PC-9 (cell line): Measurements from ENCODE around the gene PLA2G15. TPM values are rescaled to one million over a fixed set of nuclear protein-coding genes. Genes with fewer than 3 reads are reported as not detected.

ENCODE experiments used
- BruUV-seq: library from RNA; stranded (reverse); fragments of 400-500 nt; replicated peaks from 2 replicates; lab custom pipeline; 2021; lab: Mats Ljungman, UMichigan
- CTCF ChIA-PET: fragments of 300-600 bp; sonication (Branson Sonifier 250); formaldehyde crosslinking; loops from one replicate; lab custom pipeline; 2022; ENCODE audit warnings: antibody characterized with exemption; lab: Charles Lee
- POLR2A ChIA-PET: fragments of 300-600 bp; sonication (Branson Sonifier 250); formaldehyde crosslinking; loops from one replicate; lab custom pipeline; 2022; ENCODE audit warnings: antibody characterized with exemption; ENCODE audit not compliant: unreplicated experiment; lab: Charles Lee
- DNase-seq, 2 experiments: peaks; one replicate each; pipeline versions ENCODE4 v3.0.0 to v3.0.0-alpha.2; 2015 to 2022; ENCODE audit warnings: mixed read lengths in 1 of 2
- H2AFZ ChIP-seq: fragments of 200-600 bp; sonication (generic); 2 replicates; pipeline ENCODE4 v1.8.1; 2017; ENCODE audit warnings: antibody characterized with exemption
- H3F3A ChIP-seq: fragments of 200-600 bp; sonication (generic); 2 replicates; pipeline ENCODE4 v1.8.1; 2017; ENCODE audit warnings: antibody characterized with exemption, mild to moderate bottlenecking, low read depth; ENCODE audit not compliant: insufficient read depth
- H3K27ac ChIP-seq: fragments of 200-600 bp; sonication (generic); 2 replicates; pipeline ENCODE4 v1.6.1; 2016; ENCODE audit warnings: mixed run types
- H3K27me3 ChIP-seq: fragments of 200-600 bp; sonication (generic); 2 replicates; pipeline ENCODE4 v1.6.1; 2016; ENCODE audit warnings: low read depth, mixed run types; ENCODE audit not compliant: insufficient read depth
- H3K36me3 ChIP-seq: fragments of 200-600 bp; sonication (generic); 2 replicates; pipeline ENCODE4 v1.6.1; 2016; ENCODE audit warnings: low read depth, mixed run types
- H3K4me1 ChIP-seq: fragments of 200-600 bp; sonication (generic); replicated peaks from 2 replicates; pipeline ENCODE4 v1.6.1; 2016; ENCODE audit warnings: mixed run types; ENCODE audit not compliant: insufficient read depth
- H3K4me2 ChIP-seq: fragments of 200-600 bp; sonication (generic); 2 replicates; pipeline ENCODE4 v1.6.1; 2017; ENCODE audit warnings: mixed run types
- H3K4me3 ChIP-seq: fragments of 200-600 bp; sonication (generic); 2 replicates; pipeline ENCODE4 v1.6.1; 2016; ENCODE audit warnings: mixed run types
- H3K79me2 ChIP-seq: fragments of 200-600 bp; sonication (generic); 2 replicates; pipeline ENCODE4 v1.6.1; 2017; ENCODE audit warnings: low read depth, mixed run types
- H3K9me2 ChIP-seq: fragments of 200-600 bp; sonication (generic); 2 replicates; pipeline ENCODE4 v1.8.1; 2017; ENCODE audit warnings: mild to moderate bottlenecking; ENCODE audit not compliant: insufficient read depth
- H3K9me3 ChIP-seq: fragments of 200-600 bp; sonication (generic); 2 replicates; pipeline ENCODE4 v1.8.1; 2016; ENCODE audit warnings: low read depth; ENCODE audit not compliant: insufficient read depth
- H4K20me1 ChIP-seq: fragments of 200-600 bp; sonication (generic); 2 replicates; pipeline ENCODE4 v1.8.1; 2017; ENCODE audit not compliant: insufficient read depth
- EZH2 ChIP-seq: fragments of 200-600 bp; sonication (generic); IDR thresholded peaks from 2 replicates; pipeline ENCODE4 v1.8.0; 2017; ENCODE audit warnings: antibody characterized with exemption, low read depth
- intact Hi-C: fragments of 100-400 bp; cut with micrococcal nuclease; formaldehyde crosslinking; loops from one replicate; pipeline ENCODE4 v1.10.0; 2022; ENCODE audit not compliant: unreplicated experiment
- total RNA-seq: library from RNA; stranded (reverse); gene quantifications from 2 replicates; pipeline ENCODE4 v1.2.3, GENCODE V29; 2021
- TF ChIP-seq, protein P1 (sequence below): fragments of 200-600 bp; sonication (generic); conservative IDR thresholded peaks from 2 replicates; pipeline ENCODE4 v1.6.1; 2017; ENCODE audit warnings: mixed run types, antibody characterized with exemption, mild to moderate bottlenecking, moderate library complexity

Gene PLA2G15
- total RNA-seq, 1 experiment from 2014 or later, result 14.0 TPM

GRCh38 chr16:68279726-68280558 lies 34.8 kb downstream of the PLA2G15 start:
- no TSS peak for BruUV-seq
- CTCF ChIA-PET, result interaction anchor here (0.6 kb wide), 1 partner anchor 49 kb away, joined by 7 read pairs; no protein-coding TSS in a partner anchor
- Histone ChIP-seq H4K20me1 (peaks cover 17% of the 10 kb centered on the region), H3K4me2 (no peak overlapping the region), H3K79me2 (no peaks in the 10 kb centered on the region), H3K9me2 (no peaks in the 10 kb centered on the region), H3K27ac (no peak overlapping the region), H3K4me3 (no peak overlapping the region), H3K4me1 (no peaks in the 10 kb centered on the region), H3K9me3 (no peaks in the 10 kb centered on the region), H2AFZ (no peak overlapping the region), H3F3A (peaks cover 5% of the 10 kb centered on the region; the same call in 1 of the 2 replicates), H3K36me3 (no peaks in the 10 kb centered on the region), H3K27me3 (no peaks in the 10 kb centered on the region)
- TF ChIP-seq EZH2, result no peak
- TF ChIP-seq, protein P1, sequence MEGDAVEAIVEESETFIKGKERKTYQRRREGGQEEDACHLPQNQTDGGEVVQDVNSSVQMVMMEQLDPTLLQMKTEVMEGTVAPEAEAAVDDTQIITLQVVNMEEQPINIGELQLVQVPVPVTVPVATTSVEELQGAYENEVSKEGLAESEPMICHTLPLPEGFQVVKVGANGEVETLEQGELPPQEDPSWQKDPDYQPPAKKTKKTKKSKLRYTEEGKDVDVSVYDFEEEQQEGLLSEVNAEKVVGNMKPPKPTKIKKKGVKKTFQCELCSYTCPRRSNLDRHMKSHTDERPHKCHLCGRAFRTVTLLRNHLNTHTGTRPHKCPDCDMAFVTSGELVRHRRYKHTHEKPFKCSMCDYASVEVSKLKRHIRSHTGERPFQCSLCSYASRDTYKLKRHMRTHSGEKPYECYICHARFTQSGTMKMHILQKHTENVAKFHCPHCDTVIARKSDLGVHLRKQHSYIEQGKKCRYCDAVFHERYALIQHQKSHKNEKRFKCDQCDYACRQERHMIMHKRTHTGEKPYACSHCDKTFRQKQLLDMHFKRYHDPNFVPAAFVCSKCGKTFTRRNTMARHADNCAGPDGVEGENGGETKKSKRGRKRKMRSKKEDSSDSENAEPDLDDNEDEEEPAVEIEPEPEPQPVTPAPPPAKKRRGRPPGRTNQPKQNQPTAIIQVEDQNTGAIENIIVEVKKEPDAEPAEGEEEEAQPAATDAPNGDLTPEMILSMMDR, result no peak
- intact Hi-C loops, result no loop called here
- no peak for DNase-seq
- POLR2A ChIA-PET, result no interaction called here

- CTCF ChIA-PET, result no interaction called here
- Histone ChIP-seq H4K20me1 (peaks cover 13% of the 10 kb centered on the region), H3K36me3 (no peaks in the 10 kb centered on the region), H3K27me3 (no peaks in the 10 kb centered on the region), H3K27ac (no peak overlapping the region), H3K4me2 (no peak overlapping the region), H3F3A (no peaks in the 10 kb centered on the region), H3K4me3 (no peak overlapping the region), H3K79me2 (no peaks in the 10 kb centered on the region), H2AFZ (no peak overlapping the region), H3K4me1 (no peaks in the 10 kb centered on the region), H3K9me2 (no peaks in the 10 kb centered on the region), H3K9me3 (no peaks in the 10 kb centered on the region)
- TF ChIP-seq, protein P1, result no peak
- no peak for TF ChIP-seq EZH2
- BruUV-seq, result no TSS peak
- intact Hi-C loops, result no loop called here
- POLR2A ChIA-PET, result no interaction called here
- DNase-seq, result no peak
Measured at GRCh38 chr16:68281368-68282063, 36.3 kb downstream of the PLA2G15 start.

- Histone ChIP-seq H3K4me3 (no peak overlapping the region), H2AFZ (no peak overlapping the region), H3K4me1 (no peaks in the 10 kb centered on the region), H3K9me3 (no peaks in the 10 kb centered on the region), H3F3A (no peaks in the 10 kb centered on the region), H3K36me3 (no peaks in the 10 kb centered on the region), H3K79me2 (no peaks in the 10 kb centered on the region), H3K4me2 (no peak overlapping the region), H3K27ac (no peak overlapping the region), H3K9me2 (no peaks in the 10 kb centered on the region), H3K27me3 (no peaks in the 10 kb centered on the region), H4K20me1 (peaks cover 13% of the 10 kb centered on the region)
- DNase-seq, result no peak
- TF ChIP-seq EZH2, result no peak
- CTCF ChIA-PET, result no interaction called here
- POLR2A ChIA-PET, result no interaction called here
- intact Hi-C loops, result no loop called here
- no TSS peak for BruUV-seq
Measured at GRCh38 chr16:68282064-68282452, 36.9 kb downstream of the PLA2G15 start.
